NCI-H510A (cell line): Measurements from ENCODE around the gene AVPR2.

Source experiments
- DNase-seq: peaks from one replicate; lab custom pipeline; 2025; lab: John Stamatoyannopoulos, UW

AVPR2 gene

GRCh38 chrX:153913701-153914100, 9.2 kb downstream of the AVPR2 start:
- no peak for DNase-seq

DNA sequence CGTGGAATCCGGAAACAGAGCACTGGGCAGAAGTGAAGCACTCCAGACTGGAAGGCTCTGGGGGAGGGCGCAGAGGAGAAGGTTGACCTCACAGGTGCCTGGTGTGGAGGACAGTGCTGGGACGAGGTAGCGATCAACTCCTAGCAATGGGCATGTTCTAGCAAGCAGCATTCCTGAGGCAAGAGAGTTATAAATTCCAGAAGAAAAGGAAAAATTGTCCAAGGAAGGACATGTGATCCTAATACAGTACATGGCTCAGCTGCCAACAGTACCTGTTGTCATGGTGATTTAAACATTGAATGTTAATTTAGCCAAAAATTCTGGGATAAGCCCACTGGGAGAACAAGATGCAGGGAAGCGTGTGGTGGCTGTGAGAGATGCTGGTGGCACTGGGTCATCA, 13.4 kb downstream of the AVPR2 start:
- DNase-seq, result no peak

DNA sequence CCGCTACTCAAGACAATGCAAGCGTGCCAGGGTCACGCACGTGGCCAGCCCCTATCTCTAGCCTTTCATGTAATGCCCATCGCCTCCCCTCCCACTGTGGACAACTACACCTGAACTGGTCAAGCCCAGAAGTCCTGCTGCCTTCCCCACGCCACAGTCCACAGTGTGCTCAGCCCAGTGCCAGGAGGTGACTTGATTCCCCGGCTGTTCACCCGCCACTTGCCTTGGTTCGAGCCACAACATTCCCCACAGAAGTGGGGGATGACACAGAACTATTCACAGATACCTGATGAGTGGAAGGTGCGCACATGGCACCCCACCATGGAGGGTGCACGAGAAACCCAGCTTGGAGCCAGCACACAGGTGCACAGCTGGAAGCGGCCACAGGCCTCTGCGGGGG, 14.8 kb downstream of the AVPR2 start:
- no peak for DNase-seq

GRCh38 chrX:153920546-153920945, 16.1 kb downstream of the AVPR2 start:
- DNase-seq, result no peak

GRCh38 chrX:153921070-153921469, 16.6 kb downstream of the AVPR2 start:
- DNase-seq, result no peak

- DNase-seq, result no peak
Measured at GRCh38 chrX:153921511-153922446, 17.3 kb downstream of the AVPR2 start.

DNA sequence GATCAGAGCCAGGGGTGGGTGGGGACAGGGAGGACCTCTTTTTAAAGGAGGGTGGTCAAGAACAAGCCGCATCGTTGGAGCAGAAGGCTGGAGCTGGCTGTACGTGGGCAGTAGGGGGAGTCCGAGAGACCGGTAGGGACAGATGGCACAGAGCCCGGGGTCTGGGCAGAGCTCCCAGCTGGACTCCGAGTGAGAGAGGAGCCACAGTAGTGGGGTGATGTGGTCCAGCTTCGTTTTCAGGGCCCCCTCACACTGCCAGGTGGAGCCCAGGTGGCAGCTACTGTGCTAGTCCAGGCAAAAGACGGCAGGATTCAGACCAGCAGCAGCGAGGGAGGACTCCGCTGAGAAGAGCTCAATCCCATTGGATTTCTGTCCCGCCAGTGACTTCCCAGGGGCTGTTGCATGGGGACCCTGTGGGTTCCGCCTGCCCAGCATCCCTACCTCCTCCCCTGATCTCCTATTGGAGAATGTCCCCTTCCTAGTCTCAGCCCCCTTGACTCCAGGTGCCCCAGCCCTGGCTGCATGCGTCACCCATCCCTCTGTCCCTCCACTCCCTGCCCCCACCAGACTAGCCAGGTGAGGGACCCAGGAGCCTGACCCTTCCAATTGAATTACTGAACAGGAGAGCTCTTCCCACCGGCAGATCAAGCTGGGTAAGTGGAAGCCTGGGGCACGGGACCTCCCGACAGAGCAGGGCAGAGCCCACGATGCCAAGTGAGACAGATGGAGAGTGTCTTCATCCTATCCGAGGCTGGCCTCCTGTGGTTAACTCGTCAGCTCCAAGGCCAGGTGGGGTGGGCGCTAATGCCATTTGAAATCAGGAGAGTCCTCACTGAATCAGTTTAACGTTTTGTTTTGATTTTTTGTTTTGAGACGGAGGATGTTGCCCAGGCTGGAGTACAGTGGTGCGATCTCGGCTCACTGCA, 18.7 kb downstream of the AVPR2 start:
- no peak for DNase-seq

DNA sequence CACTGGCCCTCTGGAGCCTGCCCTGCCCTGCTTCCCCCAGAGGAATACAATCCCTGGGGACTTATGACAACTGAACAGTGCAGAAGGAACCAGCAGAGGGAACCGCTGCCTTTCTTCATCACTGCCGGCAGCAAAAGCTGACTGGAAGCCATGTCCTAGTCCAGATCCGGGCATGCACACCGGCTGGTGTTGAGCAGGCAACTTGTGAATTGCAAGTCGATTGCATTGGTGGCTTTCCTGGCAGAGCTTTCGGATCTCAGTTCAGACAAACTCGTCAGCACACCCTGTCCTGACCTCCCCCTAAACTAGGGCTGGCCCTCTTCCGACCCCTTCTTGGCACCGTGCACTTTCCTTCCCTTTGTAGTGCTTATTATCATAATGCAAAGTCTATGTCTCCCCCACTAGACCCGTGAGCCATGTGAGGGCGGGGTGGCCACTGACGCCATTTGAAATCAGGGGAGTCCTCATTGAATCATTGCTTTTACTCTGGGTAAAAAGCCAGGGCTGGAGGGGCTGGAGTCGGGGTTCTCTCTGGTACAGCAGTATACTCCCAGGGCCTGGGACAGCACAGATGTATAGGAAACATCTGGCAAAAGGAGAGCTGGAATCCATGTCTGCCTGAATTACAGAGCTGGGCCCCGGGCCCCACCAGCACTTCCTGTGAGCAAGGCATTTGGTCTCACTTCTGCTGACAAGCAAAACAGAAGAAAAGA, 19.8 kb downstream of the AVPR2 start:
- no peak for DNase-seq

GRCh38 chrX:153925387-153925738, 20.9 kb downstream of the AVPR2 start:
- DNase-seq, result no peak

DNA sequence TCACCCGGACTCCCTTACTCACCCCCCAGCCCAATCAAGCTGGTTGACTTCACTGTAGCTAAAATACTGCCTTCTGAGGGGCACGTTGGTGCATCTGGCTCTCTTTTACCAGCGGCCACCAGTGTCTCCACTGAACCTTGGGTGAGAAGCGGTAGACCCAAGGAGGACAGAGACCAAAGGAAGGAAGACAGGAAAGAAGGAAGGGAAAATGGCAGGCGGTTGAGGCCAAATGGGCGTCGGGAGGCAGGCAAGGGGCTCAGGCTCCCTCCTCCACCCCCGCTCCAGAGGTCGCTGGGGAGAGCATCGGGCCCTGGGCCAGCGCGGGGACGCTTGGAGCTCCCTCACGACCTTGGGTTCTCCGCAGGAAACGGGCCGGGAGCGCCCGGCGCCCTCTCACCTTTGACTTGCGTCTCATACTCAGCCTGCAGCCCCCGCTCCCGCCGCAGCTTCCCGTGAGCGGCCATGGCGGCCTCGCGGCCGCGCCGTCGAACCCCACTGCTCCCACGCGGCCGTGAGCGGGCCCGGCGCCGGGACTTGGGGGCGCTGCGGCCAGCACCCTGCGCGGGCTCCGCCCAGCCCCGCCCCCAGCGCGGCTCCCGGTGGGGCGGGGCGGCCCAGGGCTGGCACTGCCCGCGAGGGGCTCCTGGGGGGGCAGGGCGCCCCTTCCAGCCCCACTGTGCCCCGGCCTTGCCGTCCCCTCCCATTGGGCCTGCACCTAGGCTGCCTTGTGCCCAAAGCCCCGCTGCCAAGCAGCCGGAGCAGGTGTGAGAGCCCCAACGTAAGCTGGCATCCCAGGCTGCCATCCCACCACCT, 21.5 kb downstream of the AVPR2 start, which contains the start of gene ARHGAP4:
Gene ARHGAP4 (minus strand): TSS at position 526 of the 813 bp plus-strand sequence. CDS start 62 bp downstream, at position 464.
- no peak for DNase-seq

DNA sequence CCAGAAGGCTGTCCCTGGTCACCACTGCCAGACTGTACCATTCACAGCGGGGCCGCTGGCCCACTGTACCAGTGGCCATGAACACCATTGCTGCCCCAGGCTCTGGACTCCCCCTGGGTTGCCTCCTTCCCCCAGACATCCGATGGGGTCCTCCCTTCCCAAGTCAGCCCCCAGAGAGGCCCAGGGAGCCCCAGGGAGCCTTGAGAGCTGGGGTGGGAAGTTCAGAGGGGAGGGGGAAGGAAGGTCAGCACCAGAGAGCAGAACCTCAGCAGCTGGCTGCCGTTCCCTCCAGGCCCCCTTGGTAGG, 22.0 kb downstream of the AVPR2 start:
- no peak for DNase-seq

DNA sequence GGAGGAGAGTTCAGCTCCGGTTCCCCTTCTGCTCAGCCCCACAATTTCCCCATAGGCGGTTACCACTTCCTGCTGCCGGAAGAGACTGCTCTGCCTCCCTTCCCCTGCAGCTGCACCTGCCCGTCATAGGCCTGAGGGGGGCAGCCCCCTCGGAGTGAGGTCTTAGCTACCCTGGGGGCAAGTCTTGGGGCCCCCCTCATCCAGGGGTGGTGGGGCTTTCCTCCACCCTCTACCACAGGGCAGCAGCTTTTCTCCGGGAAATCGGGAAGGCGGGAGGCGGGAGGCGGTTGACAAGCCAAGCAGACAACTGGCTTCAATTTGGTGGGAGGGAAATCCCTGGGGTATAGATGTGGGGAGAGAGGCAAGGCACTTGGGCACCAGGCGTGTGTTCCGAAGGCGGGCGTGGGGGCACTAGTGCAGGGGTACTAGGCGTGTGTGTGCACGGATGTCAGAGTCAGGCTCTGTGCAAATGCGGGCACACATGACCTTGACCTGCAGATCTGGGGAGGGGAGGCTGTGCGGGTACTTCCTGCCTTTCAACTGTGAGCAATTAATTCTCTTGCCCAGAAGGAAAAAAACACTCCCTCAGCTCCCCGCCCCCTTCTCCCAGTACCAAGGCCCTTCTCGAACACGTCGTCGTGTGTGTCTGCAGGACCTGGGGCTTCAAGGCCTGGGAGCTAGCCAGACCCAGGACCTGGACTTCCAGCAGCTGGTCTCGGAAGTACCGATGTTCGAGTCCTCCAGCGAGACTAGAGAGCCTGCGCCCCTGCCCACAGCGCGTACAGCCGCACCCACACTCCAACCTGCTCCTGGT, 22.6 kb downstream of the AVPR2 start:
- DNase-seq, result no peak

DNA sequence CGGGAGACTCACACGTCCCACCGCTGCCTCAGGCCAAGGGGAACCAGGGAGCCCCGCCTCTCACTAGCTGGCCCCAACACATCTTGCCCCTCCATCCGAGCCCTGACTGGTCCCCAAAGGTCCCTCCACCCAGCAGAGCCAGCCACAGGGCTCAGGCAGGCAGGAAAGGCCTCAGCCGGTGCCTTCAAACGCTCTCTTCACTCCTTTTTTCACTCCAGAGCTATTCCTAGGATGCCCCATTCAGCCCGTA, 23.1 kb downstream of the AVPR2 start:
- no peak for DNase-seq

GRCh38 chrX:153927922-153928760, 23.7 kb downstream of the AVPR2 start:
- DNase-seq, result peak; percentile 94

GRCh38 chrX:153928846-153929245, 24.4 kb downstream of the AVPR2 start:
- no peak for DNase-seq

- no peak for DNase-seq
Measured at GRCh38 chrX:153929576-153929975, 25.1 kb downstream of the AVPR2 start.

DNA sequence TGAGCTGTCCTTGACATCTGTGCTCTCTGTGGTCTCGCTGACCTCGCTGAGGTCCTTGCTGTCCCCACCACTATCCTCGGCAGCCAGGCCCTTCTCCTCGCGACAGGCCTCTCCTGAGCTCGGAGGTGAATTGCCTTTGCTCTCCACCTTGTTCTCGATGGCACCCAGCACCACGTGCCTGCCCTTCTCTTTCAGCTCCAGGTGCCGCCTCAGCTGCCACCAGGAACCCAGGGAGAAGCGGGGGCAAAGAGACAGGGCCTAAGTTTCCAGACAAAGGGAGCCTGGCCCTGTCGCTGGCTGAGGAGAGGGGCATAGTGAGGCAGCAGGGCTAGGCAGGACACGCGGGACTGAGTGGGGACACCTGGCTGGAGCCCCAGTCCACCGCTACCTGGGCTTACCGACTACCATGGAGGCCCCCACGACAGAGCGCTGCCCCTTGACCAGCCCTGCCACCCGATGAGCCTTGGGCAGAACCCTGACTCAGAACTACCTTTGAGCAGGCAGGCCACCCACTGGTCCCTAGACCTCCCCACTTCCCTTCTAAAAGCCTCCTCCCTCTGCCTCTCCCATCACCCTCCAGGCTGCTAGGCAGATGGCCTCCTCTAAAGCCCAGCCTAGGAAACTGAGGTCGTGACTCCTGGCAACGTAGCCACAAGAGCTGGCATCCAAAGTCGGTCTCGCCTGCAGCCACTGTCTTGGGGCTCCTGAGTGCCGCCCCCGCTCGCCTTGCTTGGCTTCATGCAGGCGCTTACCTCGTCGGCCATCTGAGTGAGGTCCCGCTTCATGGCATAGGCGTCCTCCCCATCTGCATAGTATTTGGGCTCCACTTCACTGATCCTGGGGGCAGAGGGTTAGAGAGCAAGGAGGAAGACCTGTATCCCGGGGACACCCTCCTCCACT, 25.8 kb downstream of the AVPR2 start:
- DNase-seq, result no peak

- DNase-seq, result no peak
Measured at GRCh38 chrX:153931151-153931550, 26.7 kb downstream of the AVPR2 start.

- no peak for DNase-seq
Measured at GRCh38 chrX:153931748-153932147, 27.3 kb downstream of the AVPR2 start.
